Activated CD4-positive, alpha-beta T cell treated with anti-CD3 and anti-CD28 coated beads, Interleukin-2, amount 50 U/mL, for 16 hours (primary cell): ENCODE measurements around the gene OSBPL10.
A peak's percentile ranks its signal among the peaks of the same experiment; 100 is the strongest.
"Not testable (repeated sequence)": the region's sequence is repeated elsewhere in the genome, so short reads cannot be mapped to it uniquely, and the experiment has no call there.

Experiments used
- DNase-seq: peaks from one replicate; pipeline ENCODE4 v3.0.0-alpha.2; 2020

Gene OSBPL10

DNA sequence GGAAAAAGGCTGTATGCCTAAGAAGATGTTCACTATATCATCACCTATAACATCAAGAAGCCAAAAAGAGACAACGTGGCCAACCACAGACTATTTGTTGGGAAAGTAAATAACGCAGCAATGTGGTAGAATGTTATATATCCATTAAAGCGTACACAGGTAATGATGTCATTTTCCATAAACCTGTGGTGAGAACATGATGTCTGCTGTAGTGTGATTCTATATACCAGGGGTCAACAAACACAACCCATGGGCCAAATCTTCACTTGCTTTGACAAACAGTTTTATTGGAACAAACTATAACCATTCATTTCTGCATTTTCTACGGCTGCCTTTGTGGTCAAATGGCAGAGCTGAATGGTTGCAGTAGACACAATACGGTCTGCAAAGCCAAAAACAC is 287.7 kb downstream of the OSBPL10 start:
- no peak for DNase-seq

DNA sequence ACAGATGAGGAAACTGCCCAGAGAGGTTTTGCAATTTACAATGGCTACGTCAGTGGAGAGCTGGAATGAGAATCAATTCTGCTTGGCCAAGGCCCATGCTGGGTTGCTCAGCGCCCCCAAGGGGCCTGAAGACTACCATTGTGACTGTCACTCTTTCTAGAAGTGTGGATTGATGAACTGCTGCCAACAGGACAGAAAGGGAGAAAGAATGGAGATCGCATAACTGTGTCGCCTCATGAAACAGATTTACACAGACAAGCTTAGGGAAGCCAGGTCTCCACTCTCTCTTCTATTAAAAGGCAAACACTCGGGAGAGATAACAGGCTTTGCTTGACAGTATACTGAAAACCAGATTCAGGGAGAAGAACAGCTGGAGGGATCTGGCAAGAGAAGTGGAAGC is 288.3 kb downstream of the OSBPL10 start:
- no peak for DNase-seq

DNA sequence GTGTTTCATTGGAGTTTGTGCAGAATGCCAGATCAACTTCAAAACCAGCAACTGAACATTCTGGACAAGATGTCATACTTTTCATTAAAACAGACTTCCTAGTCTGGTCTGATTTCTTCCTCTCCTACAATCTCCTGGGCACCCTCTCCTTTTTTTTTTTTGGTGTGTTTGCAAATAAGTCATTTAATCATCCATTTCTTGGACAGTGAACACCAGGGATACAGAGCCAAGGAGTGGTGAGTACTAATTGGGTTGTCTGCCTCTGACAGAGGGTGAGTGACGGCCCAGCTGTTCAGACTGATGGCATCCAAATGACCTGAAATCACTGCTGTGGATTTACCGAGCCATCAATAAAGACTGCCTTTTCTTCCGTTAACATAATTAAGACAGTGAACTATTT is 290.3 kb downstream of the OSBPL10 start:
- no peak for DNase-seq

DNA sequence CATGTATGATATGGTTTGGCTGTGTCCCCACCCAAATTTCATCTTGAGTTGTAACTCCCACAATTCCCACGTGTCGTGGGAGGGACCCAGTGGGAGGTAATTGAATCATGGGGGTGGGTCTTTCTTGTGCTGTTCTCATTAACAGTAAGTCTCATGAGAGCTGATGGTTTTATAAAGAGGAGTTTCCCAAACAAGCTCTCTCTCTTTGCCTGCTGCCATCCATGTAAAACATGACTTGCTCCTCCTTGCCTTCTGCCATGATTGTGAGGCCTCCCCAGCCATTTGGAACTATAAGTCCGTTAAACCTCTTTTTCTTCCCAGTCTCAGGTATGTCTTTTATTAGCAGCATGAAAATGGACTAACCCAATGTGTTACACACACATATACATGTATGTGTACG is 291.5 kb downstream of the OSBPL10 start:
- not testable (repeated sequence) for DNase-seq

DNA sequence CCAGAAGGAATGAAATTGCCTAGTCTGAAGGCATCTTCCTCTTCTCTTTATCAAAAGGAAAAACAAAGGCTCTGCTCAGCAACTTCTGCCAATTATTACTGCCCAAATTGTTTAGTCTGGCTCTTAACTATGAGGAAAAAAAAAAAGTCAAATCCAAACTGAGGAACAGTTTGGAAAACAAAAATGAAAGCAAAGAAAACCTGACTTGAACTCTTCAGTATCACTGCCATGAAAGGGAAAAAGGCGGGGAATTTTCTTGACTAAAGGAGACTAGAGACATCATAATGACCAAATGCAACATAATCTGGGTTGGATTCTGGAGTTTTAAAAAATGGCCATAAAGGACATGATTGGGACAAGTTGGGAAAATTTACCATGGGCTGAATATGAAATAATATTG is 292.1 kb downstream of the OSBPL10 start:
- no peak for DNase-seq

DNA sequence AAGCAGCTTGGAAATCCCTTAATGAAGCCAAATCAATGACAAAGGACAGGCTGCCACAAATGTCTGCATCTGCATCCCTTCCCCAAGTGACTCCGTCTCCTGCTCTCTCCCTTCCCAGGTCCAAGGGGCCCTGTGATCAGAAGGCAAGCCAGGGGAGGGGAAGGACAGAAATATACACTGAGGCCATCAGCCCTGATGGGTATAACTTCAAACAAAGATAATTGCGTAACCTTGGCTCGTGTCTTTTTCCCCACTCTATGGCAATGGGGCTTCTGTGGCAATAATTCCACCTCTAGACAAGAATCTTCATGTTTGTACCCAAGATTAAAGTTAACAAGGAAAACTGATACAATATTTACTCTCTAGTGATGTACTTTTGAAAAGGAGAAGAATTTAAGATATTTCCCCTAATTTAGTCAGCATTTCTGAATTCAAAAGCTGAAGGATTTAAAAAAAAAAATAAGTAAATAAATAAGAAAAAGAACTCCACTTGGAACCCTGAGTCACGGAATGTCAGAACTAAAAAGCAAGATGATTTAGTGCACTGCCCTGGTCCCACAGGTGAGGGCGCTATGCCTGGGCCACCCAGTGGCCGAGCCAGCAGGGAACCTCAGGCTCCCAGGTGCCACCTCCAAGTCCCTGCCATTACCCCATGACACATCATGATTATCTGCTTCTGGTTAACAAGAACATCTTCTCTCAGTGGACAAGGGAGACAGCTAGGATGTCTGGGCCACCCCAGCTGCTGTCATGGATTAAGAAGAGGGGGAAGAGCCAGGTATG is 293.9 kb downstream of the OSBPL10 start:
- no peak for DNase-seq

DNA sequence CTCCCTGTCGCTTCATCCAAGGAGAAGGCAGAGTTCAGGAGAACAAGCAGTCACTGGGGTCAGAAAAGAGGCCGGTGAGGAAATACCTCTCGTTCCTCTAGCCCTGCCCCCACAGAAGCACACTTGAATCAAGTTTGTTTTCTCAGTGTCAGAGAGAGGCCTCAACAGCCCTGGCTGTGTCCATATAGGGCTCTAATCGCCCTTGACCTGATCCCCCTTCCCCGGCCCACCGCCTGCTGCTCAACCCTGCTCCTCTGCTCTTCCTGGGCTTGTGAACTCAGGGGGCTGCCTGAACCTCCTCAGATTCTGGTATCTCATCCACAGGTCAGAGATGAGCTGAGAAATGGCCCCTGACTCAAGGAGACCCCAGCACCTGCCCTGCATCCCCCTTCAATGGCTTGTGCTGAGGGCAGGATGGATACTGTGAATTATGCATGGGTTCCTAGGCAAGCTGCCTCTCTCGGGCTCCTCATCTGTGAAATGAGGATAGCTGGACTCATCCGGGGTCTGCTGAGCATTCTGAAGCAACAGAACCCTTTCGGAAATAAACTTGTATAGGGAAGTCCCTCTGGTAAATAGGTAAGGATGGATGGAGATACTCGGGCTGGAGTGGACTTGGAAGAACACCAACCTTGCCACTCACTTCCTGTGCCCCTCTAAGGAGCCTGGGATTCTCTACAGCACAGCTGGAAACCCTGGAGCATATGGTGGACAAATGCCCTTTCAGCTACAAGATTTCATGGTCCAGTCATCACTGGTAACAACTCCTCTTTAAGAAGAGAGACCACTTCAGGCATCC is 300.8 kb downstream of the OSBPL10 start:
- DNase-seq = no peak

DNA sequence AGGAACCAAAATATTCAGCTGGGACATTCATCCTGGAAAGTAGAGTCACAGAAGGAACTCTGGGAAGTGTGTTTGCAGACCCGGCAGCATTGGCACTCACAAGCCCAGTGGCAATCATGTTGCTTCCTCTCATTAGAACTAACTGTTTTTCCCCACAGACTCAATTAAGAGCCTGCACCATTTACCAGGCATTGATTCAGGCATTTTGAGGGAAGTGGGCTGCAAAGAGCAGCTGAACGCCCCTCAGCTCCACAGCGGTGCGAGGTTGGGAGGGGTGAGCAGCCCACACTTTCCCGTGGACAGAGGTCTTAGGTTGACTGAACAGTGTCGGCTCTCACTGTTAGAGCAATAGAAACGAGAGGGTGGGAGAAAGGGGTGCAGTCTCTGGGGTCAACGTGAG is 304.5 kb downstream of the OSBPL10 start:
- DNase-seq = no peak

DNA sequence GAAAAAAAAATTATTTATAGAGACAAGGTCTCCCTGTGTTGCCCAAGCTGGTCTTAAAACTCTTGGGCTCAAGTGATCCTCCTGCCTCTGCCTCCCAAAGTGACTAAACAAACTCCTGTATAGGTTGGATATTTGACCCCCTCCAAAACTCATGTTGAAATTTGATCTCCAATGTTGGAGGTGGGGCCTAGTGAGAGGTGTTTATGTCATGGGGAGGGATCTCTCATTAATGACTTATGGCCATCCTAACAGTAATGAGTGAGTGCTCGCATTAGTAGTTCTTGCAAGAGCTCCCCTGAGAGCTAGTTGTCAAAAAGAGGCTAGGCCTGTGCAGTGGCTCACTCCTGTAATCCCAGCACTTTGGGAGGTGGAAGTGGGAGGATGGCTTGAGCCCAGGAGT is 307.1 kb downstream of the OSBPL10 start:
- DNase-seq = no peak

DNA sequence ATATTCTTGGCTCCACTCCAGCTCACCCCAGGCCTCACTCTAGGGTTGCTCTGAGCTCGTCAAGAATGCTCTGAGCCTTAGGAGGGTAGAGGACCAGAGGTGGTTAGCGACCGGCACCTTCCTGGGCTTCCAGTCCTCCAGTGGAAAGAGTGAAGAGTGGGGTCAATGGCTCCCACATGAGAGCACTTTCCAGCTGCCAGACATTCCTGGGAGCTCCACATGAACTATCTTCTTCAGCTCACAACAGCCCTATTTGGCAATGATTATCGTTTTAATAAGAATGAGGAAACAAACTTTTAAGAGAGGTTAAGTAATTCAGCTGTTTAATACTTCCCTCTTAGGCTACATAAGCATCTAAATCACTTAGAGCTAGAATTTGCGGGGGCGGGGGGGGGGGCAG is 309.1 kb downstream of the OSBPL10 start:
- no peak for DNase-seq

DNA sequence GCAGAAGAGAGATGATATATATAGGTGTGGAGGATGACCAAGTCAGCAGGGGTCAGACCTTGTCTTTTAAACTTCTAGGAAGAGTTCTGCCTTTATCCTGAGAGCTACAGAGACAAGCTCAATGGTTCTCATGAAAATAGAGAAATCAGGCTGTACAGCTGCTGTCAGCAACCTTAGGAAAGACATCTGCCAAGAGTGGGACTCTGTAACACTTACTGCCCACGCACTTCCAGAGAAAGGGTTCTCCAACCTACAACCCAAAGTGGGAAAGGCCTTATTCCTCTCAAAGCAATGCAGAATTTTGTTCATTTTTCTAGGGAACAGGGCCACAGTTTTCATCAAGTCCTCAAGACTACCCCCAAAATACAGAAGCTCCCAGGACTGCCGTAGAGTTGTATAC is 309.6 kb downstream of the OSBPL10 start:
- DNase-seq = no peak

DNA sequence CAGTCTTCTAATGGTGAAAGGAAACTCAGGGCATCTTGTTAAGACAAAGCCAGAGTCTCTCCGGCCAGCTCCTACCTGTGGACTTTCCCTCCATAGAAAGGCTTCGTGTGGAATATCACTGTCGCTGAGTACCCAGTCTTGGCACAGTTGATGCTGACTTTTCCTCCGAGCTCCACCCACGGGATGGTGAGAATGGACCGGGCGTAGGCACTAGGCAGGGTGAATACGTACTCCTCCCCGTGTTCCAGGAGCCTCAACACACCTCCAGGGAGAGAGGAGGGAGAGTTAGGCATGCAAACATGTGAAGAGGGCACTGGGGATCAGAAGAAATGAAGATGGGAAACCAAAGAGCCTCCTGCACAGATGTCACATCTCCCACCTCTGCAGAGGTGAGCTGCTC is 310.3 kb downstream of the OSBPL10 start:
- no peak for DNase-seq

DNA sequence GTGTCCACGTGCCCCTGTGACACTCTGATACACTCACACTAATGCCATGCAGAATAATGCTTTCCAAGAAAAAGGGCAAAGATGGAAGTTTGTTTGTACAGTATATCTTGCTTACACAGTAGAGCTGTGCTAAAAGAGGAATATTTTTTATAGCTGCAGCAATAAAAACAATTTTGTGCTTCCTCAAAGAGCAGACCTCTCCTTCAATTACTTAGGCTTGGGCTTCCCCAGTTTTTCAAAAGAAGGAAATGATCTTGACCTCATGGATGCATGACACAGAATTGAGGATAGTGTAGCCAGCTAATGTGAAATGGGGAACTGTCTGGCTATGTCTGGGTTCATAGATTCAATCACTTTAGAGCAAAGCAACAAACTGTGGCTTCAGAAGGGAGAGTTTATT is 310.9 kb downstream of the OSBPL10 start:
- DNase-seq = no peak

DNA sequence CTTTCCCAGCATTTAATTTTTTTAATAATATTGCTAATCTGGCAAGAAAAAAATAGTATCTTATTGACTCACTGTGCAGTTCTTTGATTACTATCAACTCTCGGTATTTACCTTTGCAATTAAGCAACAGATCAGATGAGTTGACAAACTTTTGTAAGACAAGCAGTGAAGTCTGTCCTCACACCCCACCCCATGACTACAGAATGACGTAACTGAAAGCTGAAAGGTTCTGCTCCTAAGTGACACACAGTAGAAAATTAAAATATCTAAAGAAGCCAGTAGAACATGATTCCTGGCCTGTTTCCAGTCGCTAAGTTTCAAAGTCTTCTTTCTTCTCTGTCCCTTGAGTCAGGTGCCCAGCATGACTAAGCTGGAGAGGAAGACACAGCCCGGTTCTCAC is 312.8 kb downstream of the OSBPL10 start:
- peak; percentile 13 for DNase-seq

DNA sequence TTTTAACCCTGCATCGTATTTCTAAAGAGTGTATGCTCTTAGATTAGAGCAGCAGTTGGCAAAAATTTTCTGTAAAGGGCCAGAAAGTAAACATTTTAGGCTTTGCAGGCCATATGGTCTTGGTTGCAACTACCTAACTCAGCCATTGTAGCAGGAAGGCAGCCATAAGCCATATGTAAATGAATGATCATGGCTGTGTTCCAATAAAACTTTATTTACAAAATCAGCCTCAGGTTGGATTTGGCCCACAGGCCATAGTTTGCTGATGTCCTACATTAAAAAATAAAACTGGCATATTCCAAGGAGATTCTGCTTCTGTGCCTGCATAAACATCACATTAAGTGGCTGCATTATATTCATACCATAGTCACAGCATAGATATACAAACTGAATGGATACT is 313.5 kb downstream of the OSBPL10 start:
- no peak for DNase-seq

DNA sequence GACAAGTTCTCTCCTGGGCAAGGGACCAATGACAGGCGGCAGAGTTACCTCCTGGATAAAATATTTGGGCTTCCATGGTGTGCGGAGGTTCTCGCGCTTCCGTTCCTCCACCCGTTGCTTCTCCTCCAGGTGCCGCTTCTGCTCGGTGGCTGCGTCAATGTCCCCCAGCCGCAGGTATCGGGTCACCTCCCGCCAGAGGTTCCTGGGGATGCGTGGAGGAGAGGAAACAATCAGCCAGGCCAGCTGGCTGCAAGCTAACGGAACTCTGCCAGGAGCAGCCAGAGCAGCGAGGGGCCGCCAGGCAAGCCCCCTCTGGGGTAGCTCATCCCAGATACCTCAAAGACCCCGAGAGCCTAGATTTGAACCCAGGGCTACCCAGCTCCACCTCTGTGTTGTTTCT is 317.0 kb downstream of the OSBPL10 start:
- no peak for DNase-seq

DNA sequence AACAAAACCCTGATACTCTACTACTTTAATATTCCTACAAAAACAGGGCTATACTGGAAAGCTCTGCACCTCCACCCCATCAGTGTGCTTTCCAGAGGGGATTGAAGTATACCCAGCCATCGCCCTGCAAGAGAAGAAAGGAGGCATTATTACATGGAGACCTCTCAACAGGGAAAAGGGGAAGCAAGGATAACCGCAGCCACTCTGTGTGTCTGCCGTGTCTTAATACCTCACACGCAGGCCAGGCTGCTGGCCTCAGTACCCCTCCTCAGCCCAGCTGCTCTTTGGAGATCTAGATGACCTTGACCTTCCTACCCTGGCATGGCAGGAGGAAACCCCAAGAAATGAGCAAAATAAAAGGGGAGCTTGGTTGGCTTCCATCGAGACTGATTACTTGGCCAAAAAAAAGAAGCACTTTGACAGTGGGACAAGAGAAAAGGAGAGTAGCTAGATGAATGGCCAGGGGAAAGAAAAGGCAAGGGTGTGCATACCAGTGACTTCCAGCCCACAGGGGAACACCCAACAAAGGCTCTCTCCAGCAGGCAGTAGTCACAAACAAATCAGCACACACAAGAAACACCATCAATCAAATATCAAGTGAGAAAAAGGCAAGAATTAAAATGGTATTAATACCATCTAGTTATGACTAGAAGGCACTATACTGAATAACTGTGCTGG is 318.9 kb downstream of the OSBPL10 start:
- DNase-seq = no peak

DNA sequence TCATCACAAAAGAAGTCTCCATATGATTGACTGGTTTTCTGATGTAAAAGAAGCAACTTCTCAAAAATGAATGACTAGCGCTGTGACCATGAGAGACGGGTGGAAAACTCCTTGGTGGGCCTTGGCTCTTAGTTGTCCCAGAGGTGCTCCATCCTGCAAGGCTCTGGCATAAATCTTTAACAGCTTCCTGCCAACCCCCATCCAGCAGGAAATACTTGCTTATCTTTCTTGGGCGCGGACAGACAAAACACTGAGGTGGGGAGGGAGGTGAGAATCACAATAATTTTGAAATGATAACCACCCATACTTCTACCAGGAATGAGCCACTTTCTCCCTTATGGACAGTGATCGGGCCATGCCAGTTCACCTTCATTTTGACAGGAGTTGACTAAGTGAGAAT is 319.8 kb downstream of the OSBPL10 start:
- no peak for DNase-seq

DNA sequence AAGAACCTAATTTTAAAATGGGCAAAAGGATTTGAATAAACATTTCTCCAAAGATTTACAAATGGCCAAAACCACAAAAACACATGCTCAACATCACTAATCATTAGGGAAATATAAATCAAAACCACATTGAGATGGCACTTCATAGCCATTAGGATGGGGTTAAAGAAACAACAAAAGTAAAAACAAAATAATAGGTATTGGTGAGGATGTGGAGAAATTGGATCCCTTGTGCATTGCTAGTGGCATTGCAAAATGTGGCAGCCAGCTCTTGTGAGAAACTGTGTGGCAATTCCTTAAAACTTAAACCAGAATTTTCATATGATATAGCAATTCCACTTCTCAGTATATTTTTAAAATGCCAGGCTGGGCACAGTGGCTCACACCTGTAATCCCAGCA is 321.8 kb downstream of the OSBPL10 start:
- DNase-seq = no peak

DNA sequence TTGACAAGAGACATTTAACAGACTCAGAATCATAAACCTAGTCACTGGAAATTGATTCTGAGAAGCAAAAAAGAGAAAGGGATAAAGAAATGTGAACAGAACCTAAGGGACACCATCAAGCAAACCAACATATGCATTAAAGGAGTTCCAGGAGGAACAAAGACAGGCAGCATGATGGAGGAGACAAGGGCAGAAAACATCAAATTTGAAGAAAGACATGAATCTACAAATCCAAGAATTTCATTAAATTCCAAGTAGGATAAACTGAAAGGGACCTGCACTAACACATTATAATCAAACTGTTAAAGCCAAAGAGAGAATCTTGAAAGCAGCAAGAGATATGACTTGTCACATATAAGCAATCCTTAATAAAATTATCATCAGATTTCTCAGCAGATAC is 326.1 kb downstream of the OSBPL10 start:
- DNase-seq = no peak

DNA sequence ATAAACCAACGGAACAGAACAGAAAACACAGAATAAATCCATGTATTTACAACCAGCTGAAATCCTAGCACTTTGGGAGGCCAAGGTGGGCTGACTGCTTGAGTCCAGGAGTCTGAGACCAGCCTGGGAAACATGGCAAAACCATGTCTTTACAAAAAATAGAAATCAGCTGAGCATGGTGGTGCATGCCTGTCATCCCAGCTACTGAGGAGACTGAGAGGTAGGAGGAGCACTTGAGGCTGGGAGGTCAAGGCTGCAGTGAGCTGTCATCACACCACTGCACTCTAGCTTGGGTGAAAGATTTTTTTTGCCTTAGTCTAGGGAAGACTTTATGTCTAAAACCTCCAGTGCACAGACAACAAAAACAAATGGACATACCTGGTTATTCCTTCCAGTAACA is 327.6 kb downstream of the OSBPL10 start:
- no peak for DNase-seq

DNA sequence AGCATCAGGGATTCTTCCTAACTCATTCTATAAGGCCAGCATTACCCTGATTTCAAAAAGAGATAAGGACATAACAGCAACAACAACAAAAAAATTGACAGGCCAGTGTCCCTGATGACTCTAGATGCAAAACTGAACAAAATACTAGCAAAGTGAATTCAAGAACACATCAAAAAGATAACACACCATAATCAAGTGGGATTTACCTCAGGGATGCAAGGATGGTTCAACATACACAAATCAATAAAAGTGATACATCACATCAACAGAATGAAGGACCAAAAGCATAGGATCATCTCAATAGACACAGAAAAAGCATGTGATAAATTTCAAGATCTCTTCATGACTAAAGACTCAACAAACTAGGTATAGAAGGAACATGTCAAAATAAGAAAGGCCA is 328.8 kb downstream of the OSBPL10 start:
- DNase-seq = no peak

DNA sequence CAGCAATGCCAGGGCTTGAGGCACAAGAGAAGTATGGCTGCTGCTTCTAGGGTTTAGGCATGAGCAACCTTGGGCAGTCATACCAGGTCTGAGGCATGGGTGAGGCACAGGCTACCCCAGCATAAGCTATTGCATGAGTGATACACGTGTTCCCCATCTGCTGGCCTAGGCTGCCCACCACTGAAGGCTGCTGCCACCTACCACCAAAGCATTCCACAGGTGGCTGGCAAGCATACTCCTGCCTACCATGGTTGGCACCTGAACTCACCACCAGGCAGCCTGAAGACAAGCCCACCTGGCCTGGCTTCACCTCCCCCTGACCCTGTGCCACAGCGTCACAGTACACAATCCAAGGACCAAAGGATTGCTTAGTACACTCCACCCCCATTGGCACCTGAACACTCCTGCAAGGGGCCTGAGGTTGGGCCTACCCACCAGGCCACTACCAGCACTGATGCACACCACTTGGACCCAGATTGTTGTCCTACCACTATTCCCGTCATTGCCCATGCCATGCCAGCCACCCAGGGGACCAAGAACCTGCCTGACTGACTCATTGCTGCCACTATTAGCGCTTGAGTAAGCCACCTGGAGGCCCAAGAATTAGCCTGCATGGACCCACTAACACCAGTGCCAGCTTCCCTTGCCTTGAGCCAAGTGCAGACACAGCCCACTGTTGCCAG is 332.6 kb downstream of the OSBPL10 start:
- no peak for DNase-seq
